Measurements from ENCODE around the gene APLF.

GRCh38 chr2:68594041-68594440, 126.7 kb downstream of the APLF start:
- TF ChIP-seq CTCF (IDR thresholded peaks at IDR 0.05; ENCODE audit: control extremely low read depth in 1 of 3, insufficient read depth in 1 of 3, low read depth in 1 of 3, low read length in 3 of 3) (no peak), TAF1 (IDR thresholded peaks at IDR 0.05; ENCODE audit: low read depth, low read length) (no peak), SUZ12 (IDR thresholded peaks at IDR 0.05; ENCODE audit: low read length) (no peak), RAD21 (IDR thresholded peaks at IDR 0.05 in 1 of 2, conservative IDR thresholded peaks at IDR 0.05 in 1 of 2; ENCODE audit: low read depth in 2 of 2, low read length in 2 of 2) (no peak)
